ENCODE results near the gene EPB41L5.

- TF ChIP-seq FOXM1 (IDR thresholded peaks at IDR 0.05; ENCODE audit: borderline replicate concordance), result no peak
- no peak for TF ChIP-seq SP1 (IDR thresholded peaks at IDR 0.05)
- no peak for TF ChIP-seq ELF4 (IDR thresholded peaks at IDR 0.05)
- no peak for TF ChIP-seq BHLHE40 (IDR thresholded peaks at IDR 0.05; ENCODE audit: borderline replicate concordance)
- TF ChIP-seq L3MBTL2 (conservative IDR thresholded peaks at IDR 0.05), result no peak
- TF ChIP-seq NFRKB (IDR thresholded peaks at IDR 0.05), result no peak
- no peak for TF ChIP-seq FOXA1 (IDR thresholded peaks at IDR 0.05)
- no peak for TF ChIP-seq LEF1 (IDR thresholded peaks at IDR 0.05; ENCODE audit: borderline replicate concordance)
- no peak for TF ChIP-seq ARNT (IDR thresholded peaks at IDR 0.05)
- TF ChIP-seq FOXK2 (IDR thresholded peaks at IDR 0.05), result no peak
- TF ChIP-seq TARDBP (IDR thresholded peaks at IDR 0.05), result no peak
- no peak for TF ChIP-seq ZNF384 (IDR thresholded peaks at IDR 0.05)
- no peak for TF ChIP-seq SUZ12 (IDR thresholded peaks at IDR 0.05)
These were observed 11.4 kb upstream of the EPB41L5 start for GRCh38 chr2:120001471-120001870.

Measured in HEK293T (cell line).